GM21529 (cell line): ENCODE measurements around the gene TRIM21.
"Not testable (repeated sequence)": the region's sequence is repeated elsewhere in the genome, so short reads cannot be mapped to it uniquely, and the experiment has no call there.

Experiments used
- ATAC-seq: cut with Tn5 transposase; IDR thresholded peaks from one replicate; pipeline ENCODE4 v1.9.1; 2021; ENCODE audit not compliant: unreplicated experiment

TRIM21 gene

DNA sequence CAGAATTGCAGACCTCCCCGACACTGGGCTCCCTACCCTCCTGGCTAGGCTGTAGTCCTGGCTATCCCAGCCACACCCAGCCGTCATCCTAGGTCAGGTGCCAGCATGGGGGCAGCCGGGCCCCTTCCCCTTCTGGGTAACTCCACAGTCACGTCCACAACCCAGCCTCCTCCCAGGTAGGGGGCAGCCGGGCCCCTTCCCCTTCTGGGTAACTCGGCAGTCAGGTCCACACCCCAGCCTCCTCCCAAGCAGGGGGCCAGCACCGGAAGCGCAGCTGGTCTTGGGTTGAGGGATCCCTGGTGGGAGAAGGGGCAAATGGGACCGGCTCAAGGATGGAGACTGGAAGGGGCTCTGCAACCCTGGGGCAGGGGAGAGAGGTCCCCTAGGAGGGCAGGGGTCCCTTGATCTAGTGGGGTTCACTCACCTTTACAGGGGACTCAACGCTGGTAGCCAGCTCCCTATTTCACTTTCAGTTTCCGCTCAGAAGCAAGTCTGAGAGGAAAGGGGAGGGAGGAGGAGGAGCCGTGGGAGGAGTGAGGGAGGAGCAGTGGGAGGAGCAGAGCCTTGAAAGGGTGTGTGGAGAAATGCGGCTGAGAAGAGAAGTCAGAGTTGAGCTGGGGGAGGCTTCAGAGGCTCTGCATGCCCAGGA, at the start of gene TRIM21:
Gene TRIM21, minus strand, starts transcription at position 494 of the 649 bp plus-strand sequence. CDS start 3,293 bp downstream, outside the sequence.
- ATAC-seq, result peak; percentile 100

DNA sequence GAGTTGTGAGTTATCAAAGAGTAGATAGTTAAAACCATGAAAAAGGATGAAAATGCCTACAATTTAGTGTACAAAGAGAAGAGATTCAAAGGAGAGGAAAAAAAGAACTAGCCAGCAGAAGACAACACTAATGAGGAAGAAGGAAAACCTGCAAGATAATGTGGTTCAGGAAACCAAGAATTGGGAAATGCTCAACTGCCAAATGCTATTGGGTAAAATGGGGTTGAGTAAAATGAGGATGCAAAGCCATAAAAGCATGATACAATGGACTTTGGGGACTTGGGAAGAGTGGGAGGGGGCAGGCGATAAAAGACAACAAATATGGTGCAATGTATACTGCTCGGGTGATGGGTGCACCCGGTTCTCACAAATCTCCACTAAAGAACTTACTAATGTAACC, 48.0 kb upstream of the TRIM21 start:
- ATAC-seq, result no peak

DNA sequence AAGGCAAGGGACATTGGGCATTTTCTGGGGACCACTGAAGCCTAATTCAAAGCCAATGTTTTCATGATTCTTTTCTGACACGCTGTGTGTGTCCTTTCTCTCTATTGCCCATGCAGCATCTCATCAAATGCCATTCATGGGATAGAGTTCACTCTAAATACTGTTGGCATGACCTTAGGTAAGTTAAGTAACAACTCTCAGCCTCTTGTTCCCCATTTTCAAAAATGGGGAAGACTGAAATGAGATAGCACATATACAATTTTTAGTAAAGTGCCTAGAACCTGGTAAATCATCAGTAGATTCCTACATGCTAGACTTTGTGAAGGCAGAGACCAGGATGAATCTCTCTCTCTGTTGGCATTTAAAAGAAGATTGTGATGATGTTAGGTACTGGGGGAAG, 42.9 kb upstream of the TRIM21 start:
- ATAC-seq, result no peak

DNA sequence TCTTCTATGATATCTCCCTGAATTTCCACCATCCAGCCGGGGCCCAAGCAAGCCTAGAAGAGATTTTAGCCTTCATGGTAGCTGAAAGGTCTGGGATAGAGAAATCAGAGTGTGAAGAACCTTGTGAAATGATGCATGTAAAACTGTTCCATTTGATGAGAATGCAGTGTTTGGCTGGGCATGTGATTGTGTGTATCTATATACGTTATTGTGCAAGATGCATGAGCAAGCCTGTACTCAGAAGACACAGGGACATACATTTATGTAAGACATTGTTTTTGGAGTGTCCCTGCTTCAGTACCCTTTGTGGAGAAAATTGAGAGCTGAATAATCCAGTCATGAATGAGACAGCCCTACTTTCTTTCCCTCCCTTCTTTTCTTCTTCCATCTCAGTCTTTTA, 40.4 kb upstream of the TRIM21 start:
- no peak for ATAC-seq

DNA sequence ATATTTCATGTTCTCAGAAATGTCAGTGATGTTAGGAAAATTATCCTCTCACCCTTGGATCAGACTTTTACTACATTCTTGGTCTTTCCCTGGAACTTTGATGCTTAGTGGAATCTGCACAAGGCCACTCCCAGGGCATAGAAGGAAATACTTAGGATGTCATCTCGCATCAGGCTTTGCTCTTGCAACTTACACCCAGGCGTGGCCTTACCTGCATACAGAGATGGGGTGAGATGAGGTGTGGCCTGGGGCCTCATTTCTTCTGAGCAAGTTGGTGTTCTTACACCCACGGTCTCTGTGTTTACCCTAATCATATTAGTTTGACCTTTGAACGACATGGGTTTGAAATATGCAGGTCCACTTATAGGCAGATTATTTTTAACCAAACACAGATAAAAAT, 36.5 kb upstream of the TRIM21 start:
- no peak for ATAC-seq

DNA sequence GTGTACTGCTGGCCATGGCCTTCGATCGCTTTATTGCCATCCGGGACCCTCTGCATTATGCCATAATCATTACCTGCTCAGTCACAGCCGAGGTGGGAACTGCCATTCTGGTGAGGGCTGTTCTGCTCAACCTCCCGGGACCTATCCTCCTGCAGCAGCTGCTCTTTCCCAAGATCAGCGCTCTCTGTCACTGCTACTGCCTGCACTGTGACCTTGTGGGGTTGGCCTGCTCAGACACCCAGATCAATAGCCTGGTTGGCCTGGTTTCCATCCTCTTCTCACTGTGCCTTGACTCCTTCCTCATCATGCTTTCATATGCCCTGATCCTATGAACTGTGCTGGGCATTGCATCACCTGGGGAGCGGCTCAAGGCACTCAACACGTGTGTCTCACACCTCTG, 24.9 kb upstream of the TRIM21 start:
- ATAC-seq, result no peak

DNA sequence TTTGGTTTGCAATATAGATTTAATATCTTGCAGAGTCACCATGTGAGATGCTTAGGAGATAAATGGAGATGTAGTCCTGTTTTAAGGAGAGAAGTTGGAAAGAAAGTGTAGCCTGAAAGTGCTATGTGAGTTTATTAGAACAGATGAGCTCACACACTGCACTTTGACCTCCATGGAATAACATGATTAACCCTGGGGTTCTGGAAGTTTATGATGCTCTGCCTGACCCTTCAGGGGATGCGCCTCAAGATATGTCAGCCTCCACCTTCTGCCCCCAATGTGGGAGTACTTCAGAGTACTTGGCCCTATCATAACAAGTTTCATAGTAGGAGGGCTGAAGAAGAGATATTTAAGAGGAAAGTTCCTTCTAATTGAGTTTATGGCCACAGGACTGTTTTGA, 23.3 kb upstream of the TRIM21 start:
- ATAC-seq, result no peak

DNA sequence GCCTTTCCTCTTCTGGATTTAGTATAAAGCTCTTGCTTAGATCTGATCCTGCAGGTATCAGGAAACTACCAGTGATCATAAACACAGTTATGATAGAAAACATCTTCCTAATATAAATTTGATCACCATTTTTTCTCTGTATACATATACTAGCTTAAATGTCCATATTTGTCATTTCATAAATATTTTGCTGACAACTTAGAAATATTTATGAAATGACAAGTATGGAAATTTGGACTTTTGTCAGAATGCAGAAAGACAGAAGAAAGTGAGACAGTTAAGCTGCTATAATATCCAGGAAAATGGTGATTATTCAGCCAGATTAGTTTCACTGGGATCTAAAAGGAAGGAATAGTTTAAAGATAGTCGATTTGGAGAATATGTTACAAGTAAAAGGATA, 22.8 kb upstream of the TRIM21 start:
- no peak for ATAC-seq

DNA sequence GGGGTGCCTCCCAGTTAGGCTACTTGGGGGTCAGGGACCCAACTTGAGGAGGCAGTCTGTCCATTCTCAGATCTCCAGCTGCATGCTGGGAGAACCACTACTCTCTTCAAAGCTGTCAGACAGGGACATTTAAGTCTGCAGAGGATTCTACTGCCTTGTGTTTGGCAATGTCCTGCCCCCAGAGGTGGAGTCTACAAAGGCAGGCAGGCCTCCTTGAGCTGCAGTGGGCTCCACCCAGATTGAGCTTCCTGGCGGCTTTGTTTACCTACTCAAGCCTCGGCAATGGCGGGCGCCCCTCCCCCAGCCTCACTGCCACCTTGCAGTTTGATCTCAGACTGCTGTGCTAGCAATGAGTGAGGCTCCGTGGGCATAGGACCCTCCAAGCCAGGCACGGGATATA, 12.7 kb upstream of the TRIM21 start:
- ATAC-seq, result not testable (repeated sequence)

DNA sequence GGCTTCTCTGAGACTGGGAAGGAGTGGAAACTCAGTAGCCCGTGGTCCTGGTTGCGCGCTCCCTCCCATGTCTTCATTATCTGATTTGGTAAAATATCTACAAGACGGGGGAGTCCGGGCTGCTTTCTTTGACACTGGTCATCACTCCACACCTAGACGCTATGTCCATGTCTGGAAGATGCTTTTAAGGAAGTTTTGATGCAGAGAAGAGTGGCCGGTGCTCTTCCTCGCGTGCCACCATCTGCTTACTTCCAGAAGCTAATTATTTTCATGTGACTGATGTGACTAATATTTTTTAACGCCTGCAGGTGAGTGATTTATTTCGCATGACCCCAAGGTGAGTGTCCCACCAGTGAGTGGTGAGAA, 339 bp upstream of the TRIM21 start:
- peak; percentile 18 for ATAC-seq

DNA sequence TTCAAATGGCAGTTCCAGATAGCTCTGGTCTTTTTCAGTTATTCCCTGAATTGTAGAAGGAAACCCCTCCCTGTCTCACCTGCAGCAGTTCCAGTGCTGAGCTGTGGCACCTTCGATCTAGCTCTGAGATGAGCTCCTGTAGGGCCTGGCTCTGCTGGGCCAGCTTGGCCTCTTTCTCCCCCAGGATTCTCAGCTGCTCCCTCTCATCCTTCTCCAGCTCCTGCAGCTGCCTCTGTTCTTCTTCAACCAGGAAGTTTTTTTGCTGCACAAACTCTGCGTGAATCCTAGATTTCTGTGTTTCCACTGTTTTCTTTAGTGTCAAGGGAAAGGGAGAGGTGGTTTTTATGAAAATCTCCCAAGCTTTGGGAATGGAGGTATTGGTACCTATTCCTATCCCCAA, 5.3 kb downstream of the TRIM21 start:
- ATAC-seq, result no peak

DNA sequence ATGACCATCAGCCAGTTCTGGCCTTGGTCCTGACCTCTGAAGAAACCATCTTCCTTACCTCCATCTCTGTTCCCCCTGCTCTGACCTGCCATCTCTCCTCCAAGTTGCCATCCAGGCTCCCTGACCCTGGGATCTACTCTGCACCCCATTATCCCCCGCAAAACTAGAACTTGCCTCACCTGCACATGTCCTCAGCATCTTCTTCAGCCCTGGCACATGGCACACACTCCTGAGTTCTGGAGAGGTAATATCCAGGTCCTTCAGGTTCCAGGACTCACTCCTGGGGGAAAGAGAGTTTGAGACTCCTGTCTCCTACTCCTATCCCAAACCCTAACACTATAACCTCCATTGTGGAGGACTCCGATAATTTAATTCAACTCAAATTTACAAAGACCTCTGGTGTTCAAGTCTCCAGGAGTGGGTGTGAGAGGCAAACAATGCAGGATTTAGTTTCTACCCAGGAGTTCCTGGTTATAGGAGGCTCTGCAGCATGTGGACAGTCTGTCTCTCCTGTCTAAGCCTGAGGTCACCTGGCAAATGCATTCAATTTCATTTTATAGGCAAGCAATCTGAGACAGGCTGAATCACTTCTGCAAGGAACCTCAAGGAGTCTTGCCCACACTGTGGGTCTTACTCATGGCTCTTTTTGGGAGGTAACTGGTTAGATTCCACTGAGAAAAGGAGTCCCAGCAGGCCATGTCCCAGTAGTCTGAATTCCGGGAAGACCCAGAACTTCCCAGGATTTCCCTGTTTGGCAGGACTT, 7.3 kb downstream of the TRIM21 start:
- no peak for ATAC-seq

DNA sequence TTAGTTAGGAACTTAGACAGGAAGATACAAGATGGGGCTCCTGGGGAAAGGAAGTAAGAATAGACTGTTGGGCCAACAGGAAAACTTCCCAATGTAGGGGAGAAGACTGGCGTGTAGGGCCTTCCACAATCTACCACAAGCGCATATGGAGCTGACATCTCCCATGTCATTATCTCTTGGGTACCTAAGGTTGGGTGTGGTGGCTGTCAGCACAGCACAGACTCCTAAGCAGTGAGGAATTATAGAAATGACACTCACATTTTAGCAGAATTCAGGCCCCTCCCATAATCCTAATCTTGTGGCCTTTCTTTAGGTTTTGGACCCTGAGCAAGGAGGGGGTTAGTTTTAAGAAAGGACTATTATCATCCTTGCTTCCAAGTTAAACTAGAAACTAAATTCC, 11.6 kb downstream of the TRIM21 start:
- ATAC-seq, result no peak

DNA sequence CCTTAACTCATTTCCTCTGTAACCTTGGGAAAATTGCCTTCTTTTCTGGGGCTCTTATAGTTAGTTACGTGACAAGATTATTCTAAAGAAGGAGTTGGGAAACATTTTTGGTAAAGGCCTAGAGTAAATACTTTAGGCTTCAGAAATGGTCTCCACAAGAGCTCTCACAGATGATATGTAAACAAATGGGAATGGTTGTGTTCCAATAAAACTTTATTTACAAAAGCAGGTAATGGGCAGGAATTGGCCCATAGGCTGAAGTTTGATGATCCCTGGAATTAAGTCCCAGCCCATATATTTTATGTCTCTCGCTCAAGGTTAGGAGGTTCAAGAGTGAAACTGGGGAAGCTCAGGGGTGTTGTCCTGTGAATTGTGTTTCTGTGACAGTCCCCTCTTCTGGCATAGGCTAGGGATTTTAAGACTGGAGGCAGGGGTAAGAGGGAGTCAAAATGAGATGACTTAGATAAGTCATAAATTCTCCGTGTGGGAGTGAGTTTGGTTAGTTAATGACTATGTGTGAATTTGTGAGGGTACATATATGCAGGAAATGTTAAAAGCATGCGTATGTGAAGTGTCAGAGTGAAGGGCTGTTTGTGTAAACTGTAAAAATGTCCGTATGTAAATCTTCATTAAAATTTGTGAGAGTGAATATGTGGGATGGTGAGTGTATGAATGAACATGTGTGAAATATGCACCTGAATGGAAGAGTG, 17.9 kb downstream of the TRIM21 start:
- no peak for ATAC-seq

DNA sequence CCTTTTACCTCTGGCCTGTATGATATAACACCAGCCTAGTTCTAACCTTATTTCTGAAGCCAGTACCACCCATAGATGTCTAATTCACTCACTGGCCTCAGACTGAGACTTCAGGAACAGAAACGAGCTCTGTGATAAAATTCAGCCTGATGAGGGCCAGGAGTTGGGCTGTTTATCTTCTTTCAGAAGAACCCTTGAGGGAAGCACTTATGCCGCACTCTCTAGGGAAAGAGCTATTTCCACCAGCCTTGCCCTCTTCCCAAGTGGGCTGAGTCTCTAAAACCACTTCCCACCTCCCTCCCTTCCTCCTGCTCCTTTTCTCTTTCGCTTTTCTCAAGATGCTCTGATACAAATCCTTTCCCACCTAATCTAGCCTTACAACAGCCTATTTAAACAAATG, 23.3 kb downstream of the TRIM21 start:
- no peak for ATAC-seq

DNA sequence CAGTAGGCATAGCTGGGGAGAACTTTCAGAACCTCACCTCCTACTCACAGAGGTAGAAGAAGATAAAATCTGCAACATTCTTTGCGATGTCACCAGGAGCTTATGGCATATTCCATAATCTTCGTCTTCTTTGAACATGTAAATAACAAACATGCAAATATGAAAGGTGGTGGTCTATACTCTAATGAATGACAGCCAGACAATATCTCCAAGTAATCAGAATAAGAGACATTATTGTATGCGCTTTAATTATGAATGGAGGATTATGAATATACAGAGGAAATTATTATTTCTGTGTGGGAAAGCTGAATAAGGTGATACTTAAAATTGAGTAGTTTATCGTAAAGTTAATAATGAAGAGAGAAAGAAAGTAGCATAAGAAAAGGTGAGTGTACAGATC, 25.2 kb downstream of the TRIM21 start, which contains the start of gene OR52B4:
Gene OR52B4, minus strand, starts transcription at position 101 of the 400 bp plus-strand sequence. Its CDS starts 91 bp downstream, at position 10.
- no peak for ATAC-seq

DNA sequence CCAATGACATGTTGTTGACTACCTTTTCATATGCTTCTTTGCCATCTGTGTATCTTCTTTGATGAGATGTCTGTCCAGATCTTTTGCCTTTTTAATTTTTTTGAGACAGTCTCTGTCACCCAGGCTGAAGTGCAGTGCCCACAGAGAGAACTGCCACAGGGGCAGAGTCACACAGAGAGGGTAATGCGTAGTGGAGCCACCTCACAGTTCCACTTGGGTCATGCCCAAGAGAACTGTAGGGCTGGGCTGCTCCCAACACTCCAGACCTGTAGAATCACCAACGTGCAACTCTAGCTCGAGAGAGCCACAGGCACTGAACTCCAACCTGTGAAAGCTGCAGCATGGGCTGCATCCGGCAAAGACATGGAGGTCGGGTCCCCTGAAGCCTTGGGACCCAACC, 45.4 kb downstream of the TRIM21 start:
- ATAC-seq, result not testable (repeated sequence)

DNA sequence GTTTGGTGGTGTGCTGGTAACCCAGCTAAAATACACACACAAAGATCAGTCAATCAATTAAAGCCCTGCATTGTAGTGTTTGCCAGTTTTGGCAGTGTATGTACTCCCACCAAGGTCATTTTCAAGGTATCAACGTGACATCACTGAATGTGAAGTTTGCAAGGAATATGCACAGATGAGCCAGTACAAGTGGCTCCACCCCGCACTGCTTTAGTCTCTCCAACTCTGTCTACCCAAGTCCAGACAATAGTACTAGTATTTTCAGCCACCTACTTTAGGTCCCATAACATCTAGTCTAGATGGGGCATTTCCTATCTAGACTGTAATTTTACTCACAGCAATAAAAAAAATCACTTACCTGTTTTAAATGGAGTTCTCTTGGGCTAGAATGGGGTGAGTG, 48.1 kb downstream of the TRIM21 start:
- not testable (repeated sequence) for ATAC-seq
